HepG2 (cell line): ENCODE measurements around the gene LDLRAP1. TPM values are rescaled to one million over a fixed set of nuclear protein-coding genes. Genes with fewer than 3 reads are reported as not detected.
A peak's percentile ranks its signal among the peaks of the same experiment; 100 is the strongest.

Experiments
- DMAP1 ChIP-seq: IDR thresholded peaks from 2 replicates; pipeline ENCODE4 v1.6.1; 2016
- HES4 ChIP-seq: sonication (generic); formaldehyde crosslinking; IDR thresholded peaks from 2 replicates; pipeline ENCODE4 v1.9.0; 2021; ENCODE audit warnings: mild to moderate bottlenecking, missing genetic modification reagents, borderline replicate concordance
- KLF16 ChIP-seq, 2 experiments: sonication (generic) in 1 of 2; formaldehyde crosslinking in 1 of 2; IDR thresholded peaks; 2 replicates each; pipeline versions ENCODE4 v1.6.1 to v1.8.0; 2016 to 2023; ENCODE audit warnings: missing genetic modification reagents in 2 of 2, missing compliant biosample characterization in 1 of 2
- NCOA1 ChIP-seq: sonication (generic); formaldehyde crosslinking; IDR thresholded peaks from 2 replicates; pipeline ENCODE4 v1.9.0; 2021; ENCODE audit warnings: missing genetic modification reagents
- SALL1 ChIP-seq: sonication (generic); formaldehyde crosslinking; IDR thresholded peaks from 2 replicates; pipeline ENCODE4 v1.8.0; 2022; ENCODE audit warnings: mild to moderate bottlenecking, missing genetic modification reagents
- SKI ChIP-seq: fragments of 450-650 bp; IDR thresholded peaks from one replicate; pipeline ENCODE4 v1.6.1; 2018; ENCODE audit warnings: mild to moderate bottlenecking; ENCODE audit not compliant: partially characterized antibody
- SRSF4 ChIP-seq: fragments of 200-400 bp; formaldehyde crosslinking; IDR thresholded peaks from one replicate; pipeline ENCODE4 v1.6.1; 2018; ENCODE audit warnings: mild to moderate bottlenecking, low read depth, low read length, moderate library complexity; ENCODE audit not compliant: poor library complexity, severe bottlenecking
- TAF1 ChIP-seq: sonication (generic); formaldehyde crosslinking; IDR thresholded peaks from 2 replicates; pipeline ENCODE4 v1.4.0; 2020; ENCODE audit warnings: missing genetic modification reagents
- XRCC5 ChIP-seq: fragments of 200-400 bp; formaldehyde crosslinking; optimal IDR thresholded peaks from 2 replicates; pipeline ENCODE3; 2017; ENCODE audit warnings: mild to moderate bottlenecking, low read length
- YY1 ChIP-seq: IDR thresholded peaks from 2 replicates; pipeline ENCODE4 v1.6.1; 2011; ENCODE audit warnings: low read length, low read depth, moderate library complexity, mild to moderate bottlenecking; ENCODE audit not compliant: insufficient read depth, insufficient replicate concordance
- ZNF546 ChIP-seq: sonication (generic); formaldehyde crosslinking; conservative IDR thresholded peaks from 2 replicates; pipeline ENCODE4 v1.8.1; 2023; ENCODE audit warnings: mild to moderate bottlenecking, missing genetic modification reagents
- ZNF788 ChIP-seq: sonication (generic); formaldehyde crosslinking; IDR thresholded peaks from 2 replicates; pipeline ENCODE4 v1.5.0; 2020; ENCODE audit warnings: mild to moderate bottlenecking, missing genetic modification reagents, borderline replicate concordance
- polyA plus RNA-seq, 8 experiments: library from polyadenylated mRNA; depleted of rRNA in 3 of 8; stranded (reverse) in 7 of 8; unstranded in 1 of 8; fragments of >200 nt; fragmentation: Illumina TruSeq in 4 of 8; extraction: Trizol in 4 of 8; gene quantifications; 2 replicates each; pipeline versions ENCODE4 v1.2.1 to v1.2.3, GENCODE V29; 2011 to 2016; ENCODE audit warnings: low read depth in 4 of 8, missing spikeins in 1 of 8, mixed read lengths in 1 of 8; ENCODE audit not compliant: insufficient read depth in 1 of 8
- total RNA-seq, 5 experiments: library from RNA; depleted of rRNA; stranded (reverse); fragments of >200 nt; fragmentation: Illumina TruSeq; extraction: Trizol; gene quantifications; 2 replicates each; pipeline ENCODE4 v1.2.3, GENCODE V29; 2016; ENCODE audit warnings: low read depth in 1 of 5
- TF ChIP-seq, protein P1 (sequence below): IDR thresholded peaks from 2 replicates; pipeline ENCODE4 v1.6.1; 2016; ENCODE audit warnings: mild to moderate bottlenecking, missing biosample characterization, missing genetic modification reagents
- TF ChIP-seq, protein P2 (sequence below): sonication (generic); formaldehyde crosslinking; IDR thresholded peaks from 2 replicates; pipeline ENCODE4 v1.5.0; 2020; ENCODE audit warnings: missing genetic modification reagents
- TF ChIP-seq, protein P3 (sequence below): sonication (generic); formaldehyde crosslinking; IDR thresholded peaks from 2 replicates; pipeline ENCODE4 v1.4.0; 2020; ENCODE audit warnings: mild to moderate bottlenecking, missing genetic modification reagents
- TF ChIP-seq, protein P4 (sequence below): sonication (generic); formaldehyde crosslinking; conservative IDR thresholded peaks from 2 replicates; pipeline ENCODE4 v1.4.0; 2020; ENCODE audit warnings: missing genetic modification reagents
- TF ChIP-seq, protein P5 (sequence below): sonication (generic); formaldehyde crosslinking; IDR thresholded peaks from 2 replicates; pipeline ENCODE4 v1.4.0; 2020; ENCODE audit warnings: missing genetic modification reagents
- TF ChIP-seq, protein P6 (sequence below): IDR thresholded peaks from 2 replicates; pipeline ENCODE4 v1.6.1; 2016; ENCODE audit warnings: missing compliant biosample characterization, missing genetic modification reagents, borderline replicate concordance
- TF ChIP-seq, protein P7 (sequence below): sonication (generic); formaldehyde crosslinking; IDR thresholded peaks from 2 replicates; pipeline ENCODE4 v1.9.0; 2022; ENCODE audit warnings: missing genetic modification reagents, mild to moderate bottlenecking, borderline replicate concordance

Gene LDLRAP1
- total and polyA plus RNA-seq, 2 of the 13 experiments (the other 11 are each of a cell fraction or from before 2014, with no cell fraction given) = 7.2 to 12.1 TPM

DNA sequence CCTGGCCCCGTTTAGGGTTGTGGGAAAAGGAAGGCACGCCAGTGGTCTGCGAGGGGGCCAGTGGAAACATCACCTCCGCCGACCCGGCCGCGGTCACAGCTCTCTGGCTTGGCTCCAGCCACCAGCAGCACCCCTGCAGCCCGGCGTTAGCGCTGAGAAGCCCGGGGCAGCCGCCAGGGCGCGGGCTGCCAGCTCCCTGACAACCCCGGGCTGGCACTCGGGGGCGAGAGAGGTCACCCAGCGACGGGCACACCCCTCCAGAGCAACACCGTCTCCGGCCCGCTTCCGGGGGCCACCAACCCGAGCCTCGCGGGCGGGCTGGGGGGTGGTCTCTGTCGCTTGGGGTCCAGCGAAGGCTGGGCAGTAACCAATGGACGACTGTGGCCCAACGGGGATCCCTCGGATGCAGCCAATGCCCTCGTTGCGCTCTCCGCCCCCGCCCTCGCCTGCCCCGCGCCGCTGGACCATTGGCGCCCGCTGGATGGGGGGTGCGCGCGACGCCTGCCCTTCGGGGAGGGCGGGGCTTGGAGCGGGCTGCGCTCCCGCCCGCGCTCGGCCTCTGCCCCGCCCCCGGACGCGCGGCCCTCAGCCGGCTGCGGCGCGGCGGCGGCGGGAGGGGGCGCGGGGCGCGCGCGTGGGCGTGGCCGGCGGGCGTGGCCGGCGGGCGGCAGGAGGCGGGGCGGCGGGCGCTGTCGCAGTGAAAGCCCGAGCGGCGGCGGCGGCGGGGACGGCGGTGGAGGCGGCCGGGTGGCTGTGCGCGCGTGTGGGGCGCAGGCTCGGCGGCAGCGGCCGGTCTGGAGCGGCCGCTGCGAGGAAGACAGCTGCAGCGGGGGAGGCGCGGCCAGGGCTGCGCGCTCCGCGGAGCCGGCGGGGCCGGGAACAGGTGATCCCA, 72.9 kb downstream of the LDLRAP1 start, which contains the start of gene MAN1C1 (continued):
- TF ChIP-seq, protein P1, sequence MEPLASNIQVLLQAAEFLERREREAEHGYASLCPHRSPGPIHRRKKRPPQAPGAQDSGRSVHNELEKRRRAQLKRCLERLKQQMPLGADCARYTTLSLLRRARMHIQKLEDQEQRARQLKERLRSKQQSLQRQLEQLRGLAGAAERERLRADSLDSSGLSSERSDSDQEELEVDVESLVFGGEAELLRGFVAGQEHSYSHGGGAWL (CRISPR knock-in tag) = peak; percentile 61; the same call in 1 of the 2 replicates
- no peak for TF ChIP-seq TAF1 (CRISPR knock-in tag)
- peak; percentile 32 for TF ChIP-seq YY1
- peak; percentile 59; the same call in 1 of the 2 replicates for TF ChIP-seq ZNF788
- no peak for TF ChIP-seq NCOA1 (CRISPR knock-in tag)
- TF ChIP-seq, protein P2, sequence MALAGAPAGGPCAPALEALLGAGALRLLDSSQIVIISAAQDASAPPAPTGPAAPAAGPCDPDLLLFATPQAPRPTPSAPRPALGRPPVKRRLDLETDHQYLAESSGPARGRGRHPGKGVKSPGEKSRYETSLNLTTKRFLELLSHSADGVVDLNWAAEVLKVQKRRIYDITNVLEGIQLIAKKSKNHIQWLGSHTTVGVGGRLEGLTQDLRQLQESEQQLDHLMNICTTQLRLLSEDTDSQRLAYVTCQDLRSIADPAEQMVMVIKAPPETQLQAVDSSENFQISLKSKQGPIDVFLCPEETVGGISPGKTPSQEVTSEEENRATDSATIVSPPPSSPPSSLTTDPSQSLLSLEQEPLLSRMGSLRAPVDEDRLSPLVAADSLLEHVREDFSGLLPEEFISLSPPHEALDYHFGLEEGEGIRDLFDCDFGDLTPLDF (CRISPR knock-in tag) = no peak
- TF ChIP-seq, protein P3, sequence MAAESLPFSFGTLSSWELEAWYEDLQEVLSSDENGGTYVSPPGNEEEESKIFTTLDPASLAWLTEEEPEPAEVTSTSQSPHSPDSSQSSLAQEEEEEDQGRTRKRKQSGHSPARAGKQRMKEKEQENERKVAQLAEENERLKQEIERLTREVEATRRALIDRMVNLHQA (CRISPR knock-in tag) = no peak
- TF ChIP-seq XRCC5 = peak; percentile 48
- TF ChIP-seq, protein P4, sequence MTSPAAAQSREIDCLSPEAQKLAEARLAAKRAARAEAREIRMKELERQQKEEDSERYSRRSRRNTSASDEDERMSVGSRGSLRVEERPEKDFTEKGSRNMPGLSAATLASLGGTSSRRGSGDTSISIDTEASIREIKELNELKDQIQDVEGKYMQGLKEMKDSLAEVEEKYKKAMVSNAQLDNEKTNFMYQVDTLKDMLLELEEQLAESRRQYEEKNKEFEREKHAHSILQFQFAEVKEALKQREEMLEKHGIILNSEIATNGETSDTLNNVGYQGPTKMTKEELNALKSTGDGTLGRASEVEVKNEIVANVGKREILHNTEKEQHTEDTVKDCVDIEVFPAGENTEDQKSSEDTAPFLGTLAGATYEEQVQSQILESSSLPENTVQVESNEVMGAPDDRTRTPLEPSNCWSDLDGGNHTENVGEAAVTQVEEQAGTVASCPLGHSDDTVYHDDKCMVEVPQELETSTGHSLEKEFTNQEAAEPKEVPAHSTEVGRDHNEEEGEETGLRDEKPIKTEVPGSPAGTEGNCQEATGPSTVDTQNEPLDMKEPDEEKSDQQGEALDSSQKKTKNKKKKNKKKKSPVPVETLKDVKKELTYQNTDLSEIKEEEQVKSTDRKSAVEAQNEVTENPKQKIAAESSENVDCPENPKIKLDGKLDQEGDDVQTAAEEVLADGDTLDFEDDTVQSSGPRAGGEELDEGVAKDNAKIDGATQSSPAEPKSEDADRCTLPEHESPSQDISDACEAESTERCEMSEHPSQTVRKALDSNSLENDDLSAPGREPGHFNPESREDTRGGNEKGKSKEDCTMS (CRISPR knock-in tag) = no peak
- 0 out of 4 replicates have a peak, but pooled peaks of 1 of the 2 experiments have one; percentile 18 for TF ChIP-seq KLF16 (CRISPR knock-in tag; IDR thresholded peaks at IDR 0.05)
- TF ChIP-seq, protein P5, sequence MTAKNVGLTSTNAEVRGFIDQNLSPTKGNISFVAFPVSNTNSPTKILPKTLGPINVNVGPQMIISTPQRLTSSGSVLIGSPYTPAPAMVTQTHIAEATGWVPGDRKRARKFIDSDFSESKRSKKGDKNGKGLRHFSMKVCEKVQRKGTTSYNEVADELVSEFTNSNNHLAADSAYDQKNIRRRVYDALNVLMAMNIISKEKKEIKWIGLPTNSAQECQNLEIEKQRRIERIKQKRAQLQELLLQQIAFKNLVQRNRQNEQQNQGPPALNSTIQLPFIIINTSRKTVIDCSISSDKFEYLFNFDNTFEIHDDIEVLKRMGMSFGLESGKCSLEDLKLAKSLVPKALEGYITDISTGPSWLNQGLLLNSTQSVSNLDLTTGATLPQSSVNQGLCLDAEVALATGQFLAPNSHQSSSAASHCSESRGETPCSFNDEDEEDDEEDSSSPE = peak; percentile 56
- TF ChIP-seq DMAP1 (CRISPR knock-in tag) = no peak
- no peak for TF ChIP-seq SRSF4
- TF ChIP-seq SKI = no peak
- TF ChIP-seq SALL1 (CRISPR knock-in tag) = peak; percentile 14; the same call in 1 of the 2 replicates
- TF ChIP-seq ZNF546 (CRISPR knock-in tag) = no peak
- TF ChIP-seq, protein P6, sequence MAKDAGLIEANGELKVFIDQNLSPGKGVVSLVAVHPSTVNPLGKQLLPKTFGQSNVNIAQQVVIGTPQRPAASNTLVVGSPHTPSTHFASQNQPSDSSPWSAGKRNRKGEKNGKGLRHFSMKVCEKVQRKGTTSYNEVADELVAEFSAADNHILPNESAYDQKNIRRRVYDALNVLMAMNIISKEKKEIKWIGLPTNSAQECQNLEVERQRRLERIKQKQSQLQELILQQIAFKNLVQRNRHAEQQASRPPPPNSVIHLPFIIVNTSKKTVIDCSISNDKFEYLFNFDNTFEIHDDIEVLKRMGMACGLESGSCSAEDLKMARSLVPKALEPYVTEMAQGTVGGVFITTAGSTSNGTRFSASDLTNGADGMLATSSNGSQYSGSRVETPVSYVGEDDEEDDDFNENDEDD = peak; percentile 48; the same call in 1 of the 2 replicates
- TF ChIP-seq HES4 (CRISPR knock-in tag) = no peak
- TF ChIP-seq, protein P7, sequence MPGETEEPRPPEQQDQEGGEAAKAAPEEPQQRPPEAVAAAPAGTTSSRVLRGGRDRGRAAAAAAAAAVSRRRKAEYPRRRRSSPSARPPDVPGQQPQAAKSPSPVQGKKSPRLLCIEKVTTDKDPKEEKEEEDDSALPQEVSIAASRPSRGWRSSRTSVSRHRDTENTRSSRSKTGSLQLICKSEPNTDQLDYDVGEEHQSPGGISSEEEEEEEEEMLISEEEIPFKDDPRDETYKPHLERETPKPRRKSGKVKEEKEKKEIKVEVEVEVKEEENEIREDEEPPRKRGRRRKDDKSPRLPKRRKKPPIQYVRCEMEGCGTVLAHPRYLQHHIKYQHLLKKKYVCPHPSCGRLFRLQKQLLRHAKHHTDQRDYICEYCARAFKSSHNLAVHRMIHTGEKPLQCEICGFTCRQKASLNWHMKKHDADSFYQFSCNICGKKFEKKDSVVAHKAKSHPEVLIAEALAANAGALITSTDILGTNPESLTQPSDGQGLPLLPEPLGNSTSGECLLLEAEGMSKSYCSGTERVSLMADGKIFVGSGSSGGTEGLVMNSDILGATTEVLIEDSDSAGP (CRISPR knock-in tag) = peak; percentile 38; the same call in 1 of the 2 replicates
